Activated T-helper 2 cell treated with anti-CD3 and anti-CD28 coated beads, Interferon-gamma antibody, Interleukin-2, Interleukin-4, amounts not matched to agents 10 μg/mL and 5 μg/mL and 100 μg/mL, durations not matched to agents 14 hours and 24 hours and 36 hours (primary cell): ENCODE measurements around the gene IRS1. TPM values are rescaled to one million over a fixed set of nuclear protein-coding genes. Genes with fewer than 3 reads are reported as not detected.

Experiments used
- DNase-seq: peaks from one replicate; pipeline ENCODE4 v3.0.0; 2021; ENCODE audit warnings: low spot score
- H3K27ac Mint-ChIP-seq: one replicate; pipeline ENCODE4 v1.8.0; 2021; ENCODE audit warnings: mixed read lengths
- H3K27me3 Mint-ChIP-seq: one replicate; pipeline ENCODE4 v1.8.0; 2021; ENCODE audit warnings: low read depth, mixed read lengths
- H3K36me3 Mint-ChIP-seq: one replicate; pipeline ENCODE4 v1.8.0; 2021; ENCODE audit warnings: low read depth, mixed read lengths
- H3K4me1 Mint-ChIP-seq: one replicate; pipeline ENCODE4 v1.8.0; 2021; ENCODE audit warnings: low read depth, mixed read lengths
- H3K4me3 Mint-ChIP-seq: one replicate; pipeline ENCODE4 v1.8.0; 2021; ENCODE audit warnings: low read depth, mild to moderate bottlenecking, moderate library complexity, mixed read lengths
- H3K9me3 Mint-ChIP-seq: one replicate; pipeline ENCODE4 v1.8.0; 2021; ENCODE audit warnings: mixed read lengths
- intact Hi-C: fragments of 100-400 bp; cut with micrococcal nuclease; formaldehyde crosslinking; loops from one replicate; pipeline ENCODE4 v1.15.1; 2023
- total RNA-seq: library from RNA; stranded (reverse); gene quantifications from 2 replicates; pipeline ENCODE4 v1.2.3, GENCODE V29; 2022

IRS1 gene
- total RNA-seq, 1 donor from 2014 or later: 1.9 TPM

DNA sequence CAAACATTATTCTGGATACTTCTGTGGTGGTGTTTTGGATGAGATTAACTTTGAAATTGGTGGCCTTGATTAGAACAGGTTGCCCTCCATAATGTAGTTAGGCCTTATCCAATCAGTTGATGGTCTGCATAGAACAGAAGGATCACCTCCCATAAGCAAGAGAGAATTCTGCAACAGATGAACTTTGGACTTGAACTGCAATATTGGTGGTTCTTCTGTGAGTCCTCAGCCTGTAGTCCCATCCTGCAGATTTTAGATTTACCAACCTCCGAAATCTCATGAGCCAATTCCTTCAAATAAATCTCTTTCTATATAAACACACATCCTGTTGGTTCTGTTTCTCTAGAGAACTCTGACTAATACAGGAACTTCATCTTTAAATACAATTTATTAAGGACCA lies 81.9 kb downstream of the IRS1 start:
- intact Hi-C loops: no loop called here

GRCh38 chr2:226716126-226716525 lies 83.5 kb downstream of the IRS1 start:
- Mint-ChIP-seq H3K27me3 (peaks cover 12% of the 10 kb centered on the region), H3K4me3 (no peak overlapping the region), H3K36me3 (no peaks in the 10 kb centered on the region), H3K4me1 (peaks cover 3% of the 10 kb centered on the region), H3K9me3 (no peaks in the 10 kb centered on the region), H3K27ac (no peak overlapping the region)
- intact Hi-C loops: no loop called here
- DNase-seq: no peak

More for the DNA sequence above, 81.9 kb downstream of the IRS1 start:
- Mint-ChIP-seq H3K4me3 (no peak overlapping the region), H3K27ac (no peak overlapping the region), H3K4me1 (peaks cover 3% of the 10 kb centered on the region), H3K9me3 (no peaks in the 10 kb centered on the region), H3K27me3 (peaks cover 12% of the 10 kb centered on the region), H3K36me3 (no peaks in the 10 kb centered on the region)
- no peak for DNase-seq

DNA sequence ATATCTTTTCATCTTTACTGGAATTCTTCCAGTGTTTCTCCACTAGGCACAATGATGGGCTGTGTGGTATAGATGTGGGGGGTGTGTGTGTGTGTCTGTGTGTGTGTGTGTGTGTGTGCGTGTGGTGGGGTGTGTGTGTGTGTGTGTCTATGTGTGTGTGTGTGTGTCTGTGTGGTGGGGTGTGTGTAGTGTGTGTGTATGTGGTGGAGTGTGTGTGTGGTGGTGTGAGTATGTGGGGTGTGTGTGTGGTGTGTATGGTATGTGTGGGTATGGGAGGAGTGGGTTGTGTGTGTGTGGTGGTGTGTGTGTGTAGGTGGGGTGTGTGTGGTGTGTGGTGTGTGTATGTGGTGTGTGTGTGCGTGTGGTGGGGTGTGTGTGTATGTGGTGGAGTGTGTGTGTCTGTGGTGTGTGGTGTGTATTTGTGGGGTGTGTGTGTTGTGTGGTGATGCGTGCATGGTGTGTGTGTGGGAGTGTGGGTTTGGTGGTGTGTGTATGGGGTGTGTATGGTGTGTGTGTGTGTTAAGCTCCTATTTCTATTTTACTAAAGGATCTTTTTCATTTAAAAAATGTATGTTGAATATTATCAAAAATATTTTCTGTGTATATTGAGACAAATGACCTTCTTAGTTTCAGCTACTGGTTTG lies 84.2 kb downstream of the IRS1 start:
- intact Hi-C loops: no loop called here
- Mint-ChIP-seq H3K27me3 (peaks cover 6% of the 10 kb centered on the region), H3K4me1 (peaks cover 3% of the 10 kb centered on the region), H3K9me3 (no peaks in the 10 kb centered on the region), H3K36me3 (no peaks in the 10 kb centered on the region), H3K4me3 (no peak overlapping the region), H3K27ac (no peak overlapping the region)
- DNase-seq: no peak

- Mint-ChIP-seq H3K27ac (no peak overlapping the region), H3K36me3 (no peaks in the 10 kb centered on the region), H3K27me3 (peaks cover 7% of the 10 kb centered on the region), H3K4me3 (no peak overlapping the region), H3K4me1 (peaks cover 3% of the 10 kb centered on the region), H3K9me3 (no peaks in the 10 kb centered on the region)
- intact Hi-C loops: no loop called here
- no peak for DNase-seq
Observed at GRCh38 chr2:226712941-226713340, 86.7 kb downstream of the IRS1 start.

GRCh38 chr2:226711606-226712296 lies 87.9 kb downstream of the IRS1 start:
- H3K27me3 Mint-ChIP-seq: peaks cover 7% of the 10 kb centered on the region
- no peak overlapping the region for H3K4me3 Mint-ChIP-seq
- no peak for DNase-seq
- peaks cover 3% of the 10 kb centered on the region for H3K4me1 Mint-ChIP-seq
- intact Hi-C loops: no loop called here
- no peaks in the 10 kb centered on the region for H3K9me3 Mint-ChIP-seq
- H3K27ac Mint-ChIP-seq: no peak overlapping the region
- H3K36me3 Mint-ChIP-seq: no peaks in the 10 kb centered on the region

DNA sequence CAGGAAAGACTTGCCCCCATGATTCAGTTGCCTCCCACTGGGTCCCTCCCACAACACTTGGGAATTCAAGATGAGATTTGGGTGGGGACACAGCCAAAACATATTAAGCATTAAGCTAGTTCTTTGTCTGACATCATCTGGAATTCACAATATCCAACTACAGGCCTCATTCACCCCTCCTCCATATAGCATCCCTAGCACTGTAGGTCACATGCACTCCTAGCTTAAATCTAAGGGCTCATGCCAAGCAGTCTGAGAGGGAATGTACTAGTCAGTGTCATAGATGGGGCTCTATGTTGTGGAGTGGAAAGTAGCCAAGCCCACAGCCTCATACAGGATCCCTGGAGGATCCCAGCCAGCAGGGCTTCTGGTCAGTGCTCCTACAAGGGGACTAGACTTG lies 92.1 kb downstream of the IRS1 start:
- H3K4me3 Mint-ChIP-seq: no peak overlapping the region
- DNase-seq: no peak
- no peak overlapping the region for H3K27ac Mint-ChIP-seq
- no peaks in the 10 kb centered on the region for H3K36me3 Mint-ChIP-seq
- peaks cover 10% of the 10 kb centered on the region for H3K27me3 Mint-ChIP-seq
- intact Hi-C loops: no loop called here
- no peaks in the 10 kb centered on the region for H3K9me3 Mint-ChIP-seq
- H3K4me1 Mint-ChIP-seq: no peaks in the 10 kb centered on the region

DNA sequence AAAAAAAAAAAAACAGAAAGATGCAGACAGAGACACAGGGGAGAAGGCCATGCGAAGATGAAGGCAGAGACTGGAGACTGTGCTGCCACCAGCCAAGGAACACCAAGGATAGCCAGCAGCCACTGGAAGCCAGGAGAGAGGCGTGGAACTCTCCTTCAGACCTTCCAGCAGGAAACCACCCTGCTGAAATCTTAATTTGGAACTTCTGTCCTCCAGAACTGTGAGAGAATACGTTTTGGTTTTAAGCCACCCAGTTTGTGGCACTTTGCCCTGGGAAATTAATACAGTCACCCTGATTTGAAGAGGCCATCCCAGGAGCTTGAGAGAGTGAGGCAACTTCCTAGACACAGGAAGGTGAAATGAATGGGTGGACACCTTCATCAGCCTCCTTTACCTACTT lies 93.7 kb downstream of the IRS1 start:
- DNase-seq: no peak
- no peak overlapping the region for H3K27ac Mint-ChIP-seq
- H3K27me3 Mint-ChIP-seq: peaks cover 13% of the 10 kb centered on the region
- H3K36me3 Mint-ChIP-seq: no peaks in the 10 kb centered on the region
- intact Hi-C loops: no loop called here
- H3K4me3 Mint-ChIP-seq: no peak overlapping the region
- H3K4me1 Mint-ChIP-seq: peaks cover 4% of the 10 kb centered on the region
- H3K9me3 Mint-ChIP-seq: no peaks in the 10 kb centered on the region

- H3K4me1 Mint-ChIP-seq: peaks cover 4% of the 10 kb centered on the region
- H3K27ac Mint-ChIP-seq: no peak overlapping the region
- H3K4me3 Mint-ChIP-seq: no peak overlapping the region
- DNase-seq: no peak
- H3K9me3 Mint-ChIP-seq: no peaks in the 10 kb centered on the region
- no peaks in the 10 kb centered on the region for H3K36me3 Mint-ChIP-seq
- H3K27me3 Mint-ChIP-seq: peaks cover 14% of the 10 kb centered on the region
- intact Hi-C loops: no loop called here
Observed at GRCh38 chr2:226705133-226705886, 94.3 kb downstream of the IRS1 start.

DNA sequence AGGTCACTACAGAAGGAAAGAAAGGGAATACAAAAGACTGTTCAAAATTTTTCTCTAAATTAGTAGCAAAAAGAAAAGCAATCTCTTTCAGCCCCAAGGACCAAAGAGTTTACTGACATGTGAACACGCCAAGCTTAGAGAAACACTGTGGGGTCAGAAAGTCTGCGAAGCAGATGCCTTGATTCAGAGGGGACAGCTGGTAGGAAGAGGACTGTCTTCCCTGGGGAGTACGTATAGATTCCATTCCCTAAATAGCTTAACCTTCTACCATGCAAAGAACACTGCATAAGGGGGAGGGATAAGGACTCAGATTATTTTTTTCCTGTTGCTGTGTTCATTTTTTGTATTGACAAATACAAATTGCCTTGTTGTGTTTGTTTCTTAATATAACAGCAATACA lies 96.1 kb downstream of the IRS1 start:
- H3K27ac Mint-ChIP-seq: no peak overlapping the region
- H3K36me3 Mint-ChIP-seq: no peaks in the 10 kb centered on the region
- no peaks in the 10 kb centered on the region for H3K9me3 Mint-ChIP-seq
- DNase-seq: no peak
- no peak overlapping the region for H3K4me3 Mint-ChIP-seq
- H3K4me1 Mint-ChIP-seq: peaks cover 4% of the 10 kb centered on the region
- peaks cover 17% of the 10 kb centered on the region for H3K27me3 Mint-ChIP-seq
- intact Hi-C loops: no loop called here

- Mint-ChIP-seq H3K4me3 (no peak overlapping the region), H3K4me1 (peaks cover 4% of the 10 kb centered on the region), H3K9me3 (no peaks in the 10 kb centered on the region), H3K36me3 (no peaks in the 10 kb centered on the region), H3K27ac (no peak overlapping the region), H3K27me3 (peaks cover 14% of the 10 kb centered on the region)
- intact Hi-C loops: no loop called here
- no peak for DNase-seq
Observed at GRCh38 chr2:226702376-226702775, 97.2 kb downstream of the IRS1 start.

DNA sequence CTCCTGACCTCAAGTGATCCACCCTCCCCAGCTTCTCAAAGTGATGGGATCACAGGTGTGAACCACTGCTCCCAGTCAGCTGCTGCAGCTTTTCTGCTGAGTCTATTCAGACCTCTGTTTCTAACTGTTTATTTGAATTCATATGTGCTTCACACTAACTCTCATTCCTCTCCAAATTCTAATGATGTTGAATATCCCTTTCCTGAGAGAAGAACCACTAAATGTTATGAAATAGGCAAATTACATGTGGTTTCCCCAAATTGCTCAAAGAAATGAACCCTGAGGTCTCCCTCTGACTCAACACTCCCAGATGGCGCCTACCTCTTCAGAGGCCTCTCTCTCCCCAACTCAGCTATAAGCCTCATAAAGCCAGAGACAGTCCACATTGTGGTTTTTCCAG lies 98.6 kb downstream of the IRS1 start:
- DNase-seq: no peak
- Mint-ChIP-seq H3K27ac (no peak overlapping the region), H3K9me3 (no peaks in the 10 kb centered on the region), H3K27me3 (peaks cover 14% of the 10 kb centered on the region), H3K4me3 (no peak overlapping the region), H3K4me1 (peaks cover 4% of the 10 kb centered on the region), H3K36me3 (no peaks in the 10 kb centered on the region)
- intact Hi-C loops: no loop called here

- no peak overlapping the region for H3K27ac Mint-ChIP-seq
- peaks cover 21% of the 10 kb centered on the region for H3K27me3 Mint-ChIP-seq
- H3K4me1 Mint-ChIP-seq: peaks cover 4% of the 10 kb centered on the region
- intact Hi-C loops: no loop called here
- no peaks in the 10 kb centered on the region for H3K36me3 Mint-ChIP-seq
- no peak overlapping the region for H3K4me3 Mint-ChIP-seq
- no peaks in the 10 kb centered on the region for H3K9me3 Mint-ChIP-seq
- DNase-seq: no peak
Observed at GRCh38 chr2:226699321-226699720, 100.3 kb downstream of the IRS1 start.

GRCh38 chr2:226698671-226699070 lies 100.9 kb downstream of the IRS1 start:
- Mint-ChIP-seq H3K27ac (no peak overlapping the region), H3K9me3 (no peaks in the 10 kb centered on the region), H3K4me1 (peaks cover 4% of the 10 kb centered on the region), H3K4me3 (no peak overlapping the region), H3K36me3 (no peaks in the 10 kb centered on the region), H3K27me3 (peaks cover 25% of the 10 kb centered on the region)
- no peak for DNase-seq
- intact Hi-C loops: no loop called here
